HUES6 (cell line): ENCODE data around the gene KCNK10.

ENCODE experiments used
- H3K27ac ChIP-seq: 2 replicates; pipeline ENCODE4 v1.7.0; 2013; ENCODE audit warnings: low read depth, mild to moderate bottlenecking, low read length, inconsistent platforms
- H3K27me3 ChIP-seq: 2 replicates; pipeline ENCODE4 v1.6.1; 2013; ENCODE audit warnings: low read length; ENCODE audit not compliant: control insufficient read depth, insufficient read depth
- H3K36me3 ChIP-seq: 2 replicates; pipeline ENCODE4 v1.6.1; 2013; ENCODE audit warnings: low read length; ENCODE audit not compliant: control insufficient read depth, insufficient read depth
- H3K4me1 ChIP-seq: 2 replicates; pipeline ENCODE4 v1.6.1; 2013; ENCODE audit warnings: low read length; ENCODE audit not compliant: control insufficient read depth, insufficient read depth
- H3K4me3 ChIP-seq: 2 replicates; pipeline ENCODE4 v1.5.1; 2013; ENCODE audit warnings: low read depth, low read length
- H3K9ac ChIP-seq: one replicate; pipeline ENCODE4 v1.6.1; 2013; ENCODE audit warnings: mild to moderate bottlenecking, low read length
- H3K9me3 ChIP-seq: 2 replicates; pipeline ENCODE4 v1.6.1; 2013; ENCODE audit warnings: low read depth, low read length; ENCODE audit not compliant: control insufficient read depth, insufficient read depth

Gene KCNK10

DNA sequence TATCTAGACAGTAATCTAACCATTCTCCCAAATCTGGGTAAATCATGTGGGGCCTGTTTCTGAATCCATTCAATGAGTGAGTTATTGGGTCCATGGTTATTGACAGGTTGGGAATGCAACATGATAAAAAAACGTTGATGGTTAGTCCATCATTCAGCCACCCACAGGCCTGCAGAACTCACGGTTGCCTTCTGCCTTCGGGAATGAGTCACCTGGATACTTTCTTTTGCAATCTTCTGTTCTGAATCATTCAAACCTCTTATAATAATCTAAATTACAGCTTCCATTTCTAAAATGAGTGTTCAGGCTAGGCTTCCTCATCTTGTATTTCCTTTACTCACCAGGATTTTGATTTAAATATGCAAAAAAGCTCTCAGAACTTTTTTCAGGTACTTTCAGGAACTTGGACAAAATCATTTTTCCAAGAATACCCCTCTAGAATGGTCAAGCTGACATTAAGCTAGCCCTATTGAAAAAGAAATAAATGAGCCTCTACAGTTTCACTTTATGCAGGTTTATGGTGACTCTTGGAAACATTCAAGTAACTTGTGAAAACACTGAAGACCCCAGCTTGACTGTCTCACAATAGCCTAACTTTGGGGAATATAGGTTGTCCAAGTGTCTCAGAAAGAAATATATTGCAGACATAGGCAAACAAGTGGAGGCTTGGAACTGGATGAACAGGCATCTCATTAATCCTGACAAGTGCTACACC, 94.4 kb downstream of the KCNK10 start:
- H3K36me3 ChIP-seq: no peaks in the 10 kb centered on the region
- no peak overlapping the region for H3K27ac ChIP-seq
- no peaks in the 10 kb centered on the region for H3K9me3 ChIP-seq
- no peaks in the 10 kb centered on the region for H3K27me3 ChIP-seq
- no peak overlapping the region for H3K9ac ChIP-seq
- H3K4me1 ChIP-seq: no peaks in the 10 kb centered on the region
- H3K4me3 ChIP-seq: no peak overlapping the region

DNA sequence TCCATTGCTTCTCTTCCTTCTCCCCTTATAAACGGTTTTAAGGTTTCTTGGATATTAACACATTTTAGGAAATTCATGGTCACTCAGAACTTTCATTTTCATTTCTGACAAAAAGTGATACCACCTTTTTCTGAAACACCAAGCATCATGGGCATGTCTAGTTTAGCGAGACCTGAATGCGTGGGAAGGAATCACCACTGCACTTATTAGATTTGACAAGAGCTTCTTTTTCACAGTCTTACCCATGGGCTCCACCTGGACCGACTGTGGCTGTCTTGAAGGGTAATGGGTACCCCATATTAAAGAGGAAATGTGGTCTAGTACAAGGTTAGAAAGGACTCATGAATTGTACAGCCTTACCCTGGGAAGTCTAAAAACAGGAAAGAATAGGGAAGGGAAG, 95.4 kb downstream of the KCNK10 start:
- no peak overlapping the region for H3K27ac ChIP-seq
- no peaks in the 10 kb centered on the region for H3K27me3 ChIP-seq
- H3K4me1 ChIP-seq: no peaks in the 10 kb centered on the region
- H3K36me3 ChIP-seq: no peaks in the 10 kb centered on the region
- no peak overlapping the region for H3K9ac ChIP-seq
- no peaks in the 10 kb centered on the region for H3K9me3 ChIP-seq
- no peak overlapping the region for H3K4me3 ChIP-seq

GRCh38 chr14:88225721-88226120, 97.3 kb downstream of the KCNK10 start:
- Histone ChIP-seq H3K4me3 (no peak overlapping the region), H3K27ac (no peak overlapping the region), H3K9ac (no peak overlapping the region), H3K36me3 (no peaks in the 10 kb centered on the region), H3K4me1 (no peaks in the 10 kb centered on the region), H3K9me3 (peaks cover 4% of the 10 kb centered on the region; the same call in 1 of the 2 replicates), H3K27me3 (no peaks in the 10 kb centered on the region)

DNA sequence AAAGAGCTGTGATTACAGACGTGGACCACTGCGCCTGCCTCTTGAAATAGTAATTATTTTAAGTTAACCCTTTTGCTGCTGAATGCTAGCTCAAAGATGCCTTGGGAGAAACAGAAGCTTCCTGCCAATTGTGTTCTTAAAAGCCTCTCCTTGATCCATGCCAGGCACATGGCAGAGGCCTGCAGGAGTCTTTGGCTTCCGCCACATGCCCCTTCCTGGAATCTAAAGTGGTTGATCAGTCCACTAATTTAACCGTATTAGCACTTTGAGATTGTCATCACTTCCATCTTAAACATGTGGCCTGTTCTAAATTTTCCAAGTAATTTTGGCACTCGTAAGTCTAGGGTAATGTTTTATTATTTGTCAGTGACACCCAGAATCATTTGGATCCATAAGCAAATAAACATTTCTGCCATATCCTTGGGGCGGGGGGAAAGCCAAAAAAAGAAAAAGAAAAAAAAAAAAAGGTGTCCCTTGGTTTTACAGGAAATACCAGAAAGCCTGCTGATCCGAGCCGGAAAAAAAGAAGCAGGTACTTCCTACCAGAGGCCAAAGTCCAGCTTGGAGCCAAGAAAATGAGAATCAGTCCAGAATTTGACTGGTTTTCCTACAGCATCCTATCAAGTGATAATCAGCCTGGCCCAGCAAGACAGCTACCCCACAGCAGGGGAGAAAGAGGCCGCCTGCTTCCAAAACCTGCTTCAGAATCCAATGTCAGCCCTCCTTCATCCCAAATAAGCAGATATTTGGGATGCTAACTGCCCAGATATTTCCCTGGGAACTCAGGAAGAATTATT, 104.8 kb downstream of the KCNK10 start:
- Histone ChIP-seq H3K4me3 (no peak overlapping the region), H3K27me3 (no peaks in the 10 kb centered on the region), H3K36me3 (no peaks in the 10 kb centered on the region), H3K9me3 (peaks cover 4% of the 10 kb centered on the region; the same call in 1 of the 2 replicates), H3K9ac (no peak overlapping the region), H3K27ac (no peak overlapping the region), H3K4me1 (no peaks in the 10 kb centered on the region)

GRCh38 chr14:88212691-88213090, 110.4 kb downstream of the KCNK10 start:
- Histone ChIP-seq H3K27me3 (no peaks in the 10 kb centered on the region), H3K4me1 (peaks cover 4% of the 10 kb centered on the region; the same call in 1 of the 2 replicates), H3K27ac (no peak overlapping the region), H3K9ac (no peak overlapping the region), H3K36me3 (no peaks in the 10 kb centered on the region), H3K9me3 (no peaks in the 10 kb centered on the region), H3K4me3 (no peak overlapping the region)

GRCh38 chr14:88210426-88210825, 112.6 kb downstream of the KCNK10 start:
- H3K27me3 ChIP-seq: no peaks in the 10 kb centered on the region
- no peaks in the 10 kb centered on the region for H3K9me3 ChIP-seq
- no peak overlapping the region for H3K27ac ChIP-seq
- no peak overlapping the region for H3K9ac ChIP-seq
- peaks cover 4% of the 10 kb centered on the region; the same call in 1 of the 2 replicates for H3K4me1 ChIP-seq
- H3K4me3 ChIP-seq: no peak overlapping the region
- no peaks in the 10 kb centered on the region for H3K36me3 ChIP-seq

- H3K27ac ChIP-seq: no peak overlapping the region
- no peaks in the 10 kb centered on the region for H3K36me3 ChIP-seq
- peaks cover 4% of the 10 kb centered on the region; the same call in 1 of the 2 replicates for H3K4me1 ChIP-seq
- H3K9me3 ChIP-seq: no peaks in the 10 kb centered on the region
- H3K9ac ChIP-seq: no peak overlapping the region
- H3K27me3 ChIP-seq: no peaks in the 10 kb centered on the region
- no peak overlapping the region for H3K4me3 ChIP-seq
These were observed 113.8 kb downstream of the KCNK10 start for GRCh38 chr14:88209273-88209672.

- Histone ChIP-seq H3K36me3 (no peaks in the 10 kb centered on the region), H3K27me3 (no peaks in the 10 kb centered on the region), H3K9ac (no peak overlapping the region), H3K27ac (no peak overlapping the region), H3K4me3 (no peak overlapping the region), H3K9me3 (no peaks in the 10 kb centered on the region), H3K4me1 (peaks cover 4% of the 10 kb centered on the region; the same call in 1 of the 2 replicates)
These were observed 114.2 kb downstream of the KCNK10 start for GRCh38 chr14:88208858-88209257.

DNA sequence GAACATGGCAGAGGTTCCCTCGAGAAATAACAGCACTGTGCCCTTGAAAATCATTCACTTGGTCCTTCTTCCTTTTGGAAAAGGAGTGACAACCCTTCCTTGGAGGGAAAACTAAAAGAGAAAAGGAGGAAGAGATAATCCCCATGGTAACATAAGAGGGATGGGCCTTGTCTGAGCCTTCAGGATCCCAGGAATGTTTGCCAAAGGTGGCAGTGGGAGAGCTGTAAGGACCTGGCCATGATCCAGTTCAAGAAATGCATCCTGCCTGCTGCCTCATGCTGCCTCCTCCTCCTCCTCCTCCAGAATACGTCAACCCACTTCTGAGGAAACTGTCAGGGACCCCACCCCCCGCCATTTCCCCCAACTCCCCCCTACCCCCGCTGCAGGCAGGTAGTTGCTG, 118.8 kb downstream of the KCNK10 start:
- Histone ChIP-seq H3K9me3 (no peaks in the 10 kb centered on the region), H3K4me1 (no peaks in the 10 kb centered on the region), H3K4me3 (no peak overlapping the region), H3K27me3 (no peaks in the 10 kb centered on the region; the same call in 1 of the 2 replicates), H3K27ac (no peak overlapping the region), H3K9ac (no peak overlapping the region), H3K36me3 (no peaks in the 10 kb centered on the region)

- no peak overlapping the region for H3K9ac ChIP-seq
- H3K4me1 ChIP-seq: no peaks in the 10 kb centered on the region
- H3K9me3 ChIP-seq: no peaks in the 10 kb centered on the region
- H3K4me3 ChIP-seq: no peak overlapping the region
- no peak overlapping the region for H3K27ac ChIP-seq
- H3K27me3 ChIP-seq: no peaks in the 10 kb centered on the region; the same call in 1 of the 2 replicates
- H3K36me3 ChIP-seq: no peaks in the 10 kb centered on the region
These were observed 119.8 kb downstream of the KCNK10 start for GRCh38 chr14:88203291-88203690.

GRCh38 chr14:88202286-88202685, 120.8 kb downstream of the KCNK10 start:
- no peak overlapping the region for H3K27ac ChIP-seq
- no peaks in the 10 kb centered on the region for H3K4me1 ChIP-seq
- H3K9me3 ChIP-seq: no peaks in the 10 kb centered on the region
- H3K36me3 ChIP-seq: no peaks in the 10 kb centered on the region
- H3K4me3 ChIP-seq: no peak overlapping the region
- no peak overlapping the region for H3K9ac ChIP-seq
- H3K27me3 ChIP-seq: no peaks in the 10 kb centered on the region; the same call in 1 of the 2 replicates
